ENCODE data around the gene CRELD2.
"Not testable (repeated sequence)": the region's sequence is repeated elsewhere in the genome, so short reads cannot be mapped to it uniquely, and the experiment has no call there.

Gene CRELD2

GRCh38 chr22:49942565-49943404 lies 24.4 kb downstream of the CRELD2 start:
- Histone ChIP-seq H3K36me3 (no peaks in the 10 kb centered on the region), H3K27me3 (no peaks in the 10 kb centered on the region), H3K4me1 (peaks cover 0 to 14% (median under 1%) of the 10 kb centered on the region in 4 donors), H3K27ac (no peak overlapping the region), H3K4me3 (no peak overlapping the region), H3K9me3 (no peaks in the 10 kb centered on the region)
- no peak for TF ChIP-seq CTCF (IDR thresholded peaks at IDR 0.05)
- intact Hi-C loops (cut with DNase I; ENCODE audit: low total_unique reads), result no loop called here
- no peak for DNase-seq

- TF ChIP-seq CTCF (IDR thresholded peaks at IDR 0.05), result no peak
- H3K4me3 ChIP-seq, result no peak overlapping the region
- H3K4me1 ChIP-seq, result peaks cover 0 to 11% (median 0%) of the 10 kb centered on the region in 4 donors
- H3K36me3 ChIP-seq, result no peaks in the 10 kb centered on the region
- intact Hi-C loops (cut with DNase I; ENCODE audit: low total_unique reads), result no loop called here
- no peak overlapping the region for H3K27ac ChIP-seq
- H3K9me3 ChIP-seq, result no peaks in the 10 kb centered on the region
- no peak for DNase-seq
- H3K27me3 ChIP-seq, result no peaks in the 10 kb centered on the region
Observed at GRCh38 chr22:49943405-49943765, 25.0 kb downstream of the CRELD2 start.

GRCh38 chr22:49943771-49944398 lies 25.5 kb downstream of the CRELD2 start:
- no peaks in the 10 kb centered on the region for H3K36me3 ChIP-seq
- no peak overlapping the region for H3K4me3 ChIP-seq
- no peaks in the 10 kb centered on the region for H3K27me3 ChIP-seq
- no peaks in the 10 kb centered on the region for H3K9me3 ChIP-seq
- H3K4me1 ChIP-seq, result peaks cover 0 to 11% (median 0%) of the 10 kb centered on the region in 4 donors
- intact Hi-C loops (cut with DNase I; ENCODE audit: low total_unique reads), result no loop called here
- no peak overlapping the region for H3K27ac ChIP-seq
- no peak for TF ChIP-seq CTCF (IDR thresholded peaks at IDR 0.05)
- no peak for DNase-seq

GRCh38 chr22:49944399-49944891 lies 26.0 kb downstream of the CRELD2 start:
- no peak for DNase-seq
- H3K36me3 ChIP-seq, result no peaks in the 10 kb centered on the region
- no peak overlapping the region for H3K27ac ChIP-seq
- H3K4me1 ChIP-seq, result peaks cover 0 to 13% (median 0%) of the 10 kb centered on the region in 4 donors
- intact Hi-C loops (cut with DNase I; ENCODE audit: low total_unique reads), result no loop called here
- no peaks in the 10 kb centered on the region for H3K9me3 ChIP-seq
- no peaks in the 10 kb centered on the region for H3K27me3 ChIP-seq
- TF ChIP-seq CTCF (IDR thresholded peaks at IDR 0.05), result no peak
- no peak overlapping the region for H3K4me3 ChIP-seq

DNA sequence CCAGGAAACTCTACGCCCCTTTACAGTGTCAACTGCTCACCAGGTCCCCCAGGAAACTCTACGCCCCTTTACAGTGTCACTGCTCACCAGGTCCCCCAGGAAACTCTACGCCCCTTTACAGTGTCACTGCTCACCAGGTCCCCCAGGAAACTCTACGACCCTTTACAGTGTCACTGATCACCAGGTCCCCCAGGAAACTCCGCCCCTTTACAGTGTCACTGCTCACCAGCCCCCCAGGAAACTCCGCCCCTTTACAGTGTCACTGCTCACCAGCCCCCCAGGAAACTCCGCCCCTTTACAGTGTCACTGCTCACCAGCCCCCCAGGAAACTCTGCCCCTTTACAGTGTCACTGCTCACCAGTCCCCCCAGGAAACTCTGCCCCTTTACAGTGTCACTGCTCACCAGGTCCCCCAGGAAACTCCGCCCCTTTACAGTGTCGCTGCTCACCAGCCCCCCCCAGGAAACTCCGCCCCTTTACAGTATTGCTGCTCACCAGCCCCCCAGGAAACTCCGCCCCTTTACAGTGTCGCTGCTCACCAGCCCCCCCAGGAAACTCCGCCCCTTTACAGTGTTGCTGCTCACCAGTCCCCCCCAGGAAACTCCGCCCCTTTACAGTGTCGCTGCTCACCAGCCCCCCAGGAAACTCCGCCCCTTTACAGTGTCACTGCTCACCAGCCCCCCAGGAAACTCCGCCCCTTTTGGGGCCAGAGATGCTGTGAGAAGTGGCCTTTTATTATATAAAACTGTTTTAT lies 26.8 kb downstream of the CRELD2 start:
- H3K4me1 ChIP-seq, result peaks cover 0 to 21% (median 0%) of the 10 kb centered on the region in 4 donors
- DNase-seq; H3K4me3 ChIP-seq; H3K27me3 ChIP-seq; H3K36me3 ChIP-seq; H3K27ac ChIP-seq; intact Hi-C loops (cut with DNase I; ENCODE audit: low total_unique reads); H3K9me3 ChIP-seq: not testable (repeated sequence)
